C4-2B (cell line): Measurements from ENCODE around the gene FUT3.

Experiments
- CTCF ChIP-seq: fragments of 450-650 bp; conservative IDR thresholded peaks from 2 replicates; pipeline ENCODE4 v1.5.1; 2017; ENCODE audit warnings: mild to moderate bottlenecking
- ZFX ChIP-seq: fragments of 450-650 bp; IDR thresholded peaks from 2 replicates; pipeline ENCODE4 v1.6.1; 2017

DNA sequence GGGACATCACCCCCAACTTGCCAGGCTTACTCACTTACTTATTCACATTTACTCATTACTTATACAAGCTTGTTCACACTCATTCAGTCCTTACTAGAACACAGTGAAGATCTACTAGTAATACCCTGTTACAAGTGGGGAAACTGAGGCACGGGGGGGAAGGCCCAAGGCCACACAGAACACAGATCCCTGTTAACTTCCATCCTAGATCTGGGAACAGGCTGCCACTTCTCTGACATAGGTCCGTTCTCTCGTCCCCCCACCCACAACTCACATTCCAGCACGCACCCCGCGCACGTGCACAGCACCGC, 47.9 kb downstream of the FUT3 start:
- no peak for TF ChIP-seq CTCF
- no peak for TF ChIP-seq ZFX
